ENCODE results near the gene KIAA0040.
A peak's percentile ranks its signal among the peaks of the same experiment; 100 is the strongest.

The KIAA0040 gene

GRCh38 chr1:175200678-175201521 is 8.3 kb upstream of the KIAA0040 start:
- DNase-seq: peak; percentile 56

GRCh38 chr1:175198332-175198731 is 5.8 kb upstream of the KIAA0040 start:
- no peak for DNase-seq

GRCh38 chr1:175197531-175197930 is 5.0 kb upstream of the KIAA0040 start:
- peak; percentile 64 for DNase-seq

GRCh38 chr1:175195798-175196197 is 3.2 kb upstream of the KIAA0040 start:
- no peak for DNase-seq

GRCh38 chr1:175195281-175195680 is 2.7 kb upstream of the KIAA0040 start:
- DNase-seq: peak; percentile 44

- DNase-seq: peak; percentile 36
Measured at GRCh38 chr1:175193527-175193910, 943 bp upstream of the KIAA0040 start.

- DNase-seq: peak; percentile 88
Measured at GRCh38 chr1:175192111-175192629, 406 bp downstream of the KIAA0040 start.

- DNase-seq: peak; percentile 71
Measured at GRCh38 chr1:175191659-175192058, 917 bp downstream of the KIAA0040 start.

GRCh38 chr1:175188936-175189335 is 3.6 kb downstream of the KIAA0040 start:
- no peak for DNase-seq

- DNase-seq: no peak
Measured at GRCh38 chr1:175186433-175187160, 6.0 kb downstream of the KIAA0040 start.

- no peak for DNase-seq
Measured at GRCh38 chr1:175185903-175186302, 6.7 kb downstream of the KIAA0040 start.

- no peak for DNase-seq
Measured at GRCh38 chr1:175183586-175183985, 9.0 kb downstream of the KIAA0040 start.

GRCh38 chr1:175182201-175182746 is 10.3 kb downstream of the KIAA0040 start:
- no peak for DNase-seq

GRCh38 chr1:175179837-175180590 is 12.6 kb downstream of the KIAA0040 start:
- no peak for DNase-seq

GRCh38 chr1:175178456-175178855 is 14.1 kb downstream of the KIAA0040 start:
- DNase-seq: no peak

GRCh38 chr1:175178056-175178455 is 14.5 kb downstream of the KIAA0040 start:
- peak; percentile 36 for DNase-seq

- DNase-seq: no peak
Measured at GRCh38 chr1:175176246-175176645, 16.3 kb downstream of the KIAA0040 start.

GRCh38 chr1:175174309-175175102 is 18.1 kb downstream of the KIAA0040 start:
- DNase-seq: peak; percentile 15

GRCh38 chr1:175173531-175173930 is 19.0 kb downstream of the KIAA0040 start:
- no peak for DNase-seq

- peak; percentile 92 for DNase-seq
Measured at GRCh38 chr1:175172503-175172902, 20.1 kb downstream of the KIAA0040 start.

GRCh38 chr1:175171036-175171913 is 21.3 kb downstream of the KIAA0040 start:
- no peak for DNase-seq
